ENCODE data around the gene ARFGEF2. TPM values are rescaled to one million over a fixed set of nuclear protein-coding genes. Genes with fewer than 3 reads are reported as not detected.

The ARFGEF2 gene
- total and polyA plus RNA-seq, 2 donors from 2014 or later = 7.4 to 36.9 TPM

DNA sequence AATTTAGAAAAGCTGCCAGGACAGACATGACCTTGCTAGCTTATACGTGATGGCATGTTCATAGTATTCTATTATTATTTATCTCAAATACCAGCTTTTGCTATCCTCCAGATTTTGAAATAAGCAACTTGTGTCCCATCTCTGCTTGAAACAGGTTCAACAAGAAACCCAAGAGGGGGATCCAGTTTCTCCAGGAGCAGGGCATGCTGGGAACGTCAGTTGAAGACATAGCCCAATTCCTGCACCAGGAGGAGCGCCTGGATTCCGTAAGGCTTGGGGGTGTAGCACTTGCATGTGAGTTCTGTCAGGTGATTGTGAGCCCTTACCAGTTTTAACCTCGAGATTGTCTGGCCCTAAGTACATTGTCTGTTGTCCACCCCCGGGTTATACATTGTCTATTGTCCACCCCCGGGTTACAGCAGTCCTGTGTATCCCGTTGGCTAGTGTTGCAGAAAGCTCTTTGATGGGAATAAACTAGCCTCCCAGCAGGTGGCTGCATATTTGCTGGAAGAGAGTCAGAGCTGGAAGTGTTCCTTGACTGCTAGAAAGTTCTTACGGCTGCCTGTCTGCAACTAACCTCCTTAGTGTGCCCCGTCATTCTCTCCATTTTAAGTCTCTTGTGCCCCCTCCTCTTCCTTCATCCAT is 63.2 kb downstream of the ARFGEF2 start:
- peaks cover 0 to 2% (median 0%) of the 10 kb centered on the region in 3 donors for H3K9me3 ChIP-seq (ENCODE audit: control insufficient read depth in 2 of 3, insufficient read depth in 1 of 3, low read length in 3 of 3)
- H3K4me3 ChIP-seq (ENCODE audit: low read length in 3 of 3) = no peak overlapping the region
- peaks cover 0 to 4% (median 0%) of the 10 kb centered on the region in 3 donors for H3K4me1 ChIP-seq (ENCODE audit: control insufficient read depth in 2 of 3, insufficient read depth in 2 of 3, low read depth in 1 of 3, low read length in 3 of 3)
- intact Hi-C loops (cut with DNase I) = no loop called here
- H3K9ac ChIP-seq (ENCODE audit: low read length in 3 of 3) = no peak overlapping the region
- H3K36me3 ChIP-seq (ENCODE audit: control insufficient read depth in 2 of 3, insufficient read depth in 3 of 3, low read length in 3 of 3) = peaks cover 7 to 51% (median 34%) of the 10 kb centered on the region in 3 donors
- DNase-seq = no peak
- no peaks in the 10 kb centered on the region for H3K27me3 ChIP-seq (ENCODE audit: control insufficient read depth, insufficient read depth, low read length)
- TF ChIP-seq, protein P1, sequence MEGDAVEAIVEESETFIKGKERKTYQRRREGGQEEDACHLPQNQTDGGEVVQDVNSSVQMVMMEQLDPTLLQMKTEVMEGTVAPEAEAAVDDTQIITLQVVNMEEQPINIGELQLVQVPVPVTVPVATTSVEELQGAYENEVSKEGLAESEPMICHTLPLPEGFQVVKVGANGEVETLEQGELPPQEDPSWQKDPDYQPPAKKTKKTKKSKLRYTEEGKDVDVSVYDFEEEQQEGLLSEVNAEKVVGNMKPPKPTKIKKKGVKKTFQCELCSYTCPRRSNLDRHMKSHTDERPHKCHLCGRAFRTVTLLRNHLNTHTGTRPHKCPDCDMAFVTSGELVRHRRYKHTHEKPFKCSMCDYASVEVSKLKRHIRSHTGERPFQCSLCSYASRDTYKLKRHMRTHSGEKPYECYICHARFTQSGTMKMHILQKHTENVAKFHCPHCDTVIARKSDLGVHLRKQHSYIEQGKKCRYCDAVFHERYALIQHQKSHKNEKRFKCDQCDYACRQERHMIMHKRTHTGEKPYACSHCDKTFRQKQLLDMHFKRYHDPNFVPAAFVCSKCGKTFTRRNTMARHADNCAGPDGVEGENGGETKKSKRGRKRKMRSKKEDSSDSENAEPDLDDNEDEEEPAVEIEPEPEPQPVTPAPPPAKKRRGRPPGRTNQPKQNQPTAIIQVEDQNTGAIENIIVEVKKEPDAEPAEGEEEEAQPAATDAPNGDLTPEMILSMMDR (IDR thresholded peaks at IDR 0.05; ENCODE audit: borderline replicate concordance, extremely low read depth, insufficient read depth) = no peak
- no peak overlapping the region for H3K27ac ChIP-seq (ENCODE audit: low read depth in 2 of 2, low read length in 2 of 2)
- FAIRE-seq = no peak

DNA sequence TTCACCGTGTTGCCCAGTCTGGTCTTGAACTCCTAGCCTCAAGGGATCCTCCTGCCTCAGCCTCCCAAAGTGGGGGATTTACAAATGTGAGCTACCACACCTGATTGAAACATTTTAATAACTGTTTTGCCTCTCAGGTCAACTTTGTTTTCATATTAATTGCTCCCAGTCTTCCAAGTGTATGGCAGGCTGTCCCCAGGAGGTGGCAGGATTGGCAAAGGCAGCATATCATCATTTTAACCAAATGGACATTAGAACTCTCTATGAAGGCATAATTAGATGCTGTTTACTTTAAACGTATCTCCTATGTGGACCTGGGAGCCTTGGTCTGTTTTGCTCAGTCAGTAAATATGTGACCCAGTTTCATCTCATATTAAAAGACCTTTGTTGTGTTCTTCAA is 65.4 kb downstream of the ARFGEF2 start:
- H3K27ac ChIP-seq (ENCODE audit: low read depth in 2 of 2, low read length in 2 of 2) = no peak overlapping the region

DNA sequence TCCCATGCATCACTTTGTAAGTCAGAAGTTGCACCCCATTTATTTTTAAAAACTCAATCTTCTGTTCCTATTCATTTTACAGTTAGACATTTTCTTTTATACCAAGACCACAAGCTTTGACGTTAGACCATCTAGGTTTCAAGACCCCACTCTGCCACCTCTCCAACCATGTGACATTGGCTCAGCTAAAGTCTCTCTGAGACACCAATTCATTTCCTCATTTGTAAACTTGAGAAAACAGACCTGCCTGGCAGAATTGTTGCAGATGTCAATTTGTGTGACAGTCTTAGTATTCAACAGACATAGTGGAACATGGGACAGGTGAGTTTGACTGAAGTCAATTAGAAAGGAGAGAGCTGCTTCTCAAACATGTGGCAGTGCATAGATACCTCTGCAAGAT is 69.0 kb downstream of the ARFGEF2 start:
- no peak for FAIRE-seq
- Histone ChIP-seq H3K36me3 (ENCODE audit: control insufficient read depth in 2 of 3, insufficient read depth in 3 of 3, low read length in 3 of 3) (peaks cover 13 to 73% (median 48%) of the 10 kb centered on the region in 3 donors), H3K9ac (ENCODE audit: low read length in 3 of 3) (no peak overlapping the region), H3K27me3 (ENCODE audit: control insufficient read depth, insufficient read depth, low read length) (no peaks in the 10 kb centered on the region), H3K27ac (ENCODE audit: low read depth in 2 of 2, low read length in 2 of 2) (no peak overlapping the region), H3K4me3 (ENCODE audit: low read length in 3 of 3) (no peak overlapping the region), H3K4me1 (ENCODE audit: control insufficient read depth in 2 of 3, insufficient read depth in 2 of 3, low read depth in 1 of 3, low read length in 3 of 3) (peaks cover 0 to under 1% (median 0%) of the 10 kb centered on the region in 3 donors), H3K9me3 (ENCODE audit: control insufficient read depth in 2 of 3, insufficient read depth in 1 of 3, low read length in 3 of 3) (no peaks in the 10 kb centered on the region)
- no peak for DNase-seq
- TF ChIP-seq, protein P1 (IDR thresholded peaks at IDR 0.05; ENCODE audit: borderline replicate concordance, extremely low read depth, insufficient read depth) = no peak
- intact Hi-C loops (cut with DNase I) = no loop called here

More for the DNA sequence above, 65.4 kb downstream of the ARFGEF2 start:
- DNase-seq = no peak
- no peak for FAIRE-seq
- H3K4me3 ChIP-seq (ENCODE audit: low read length in 3 of 3) = no peak overlapping the region
- TF ChIP-seq, protein P1 (IDR thresholded peaks at IDR 0.05; ENCODE audit: borderline replicate concordance, extremely low read depth, insufficient read depth) = peak; percentile 40
- peaks cover 0 to 2% (median 0%) of the 10 kb centered on the region in 3 donors for H3K9me3 ChIP-seq (ENCODE audit: control insufficient read depth in 2 of 3, insufficient read depth in 1 of 3, low read length in 3 of 3)
- H3K4me1 ChIP-seq (ENCODE audit: control insufficient read depth in 2 of 3, insufficient read depth in 2 of 3, low read depth in 1 of 3, low read length in 3 of 3) = peaks cover 0 to 4% (median 0%) of the 10 kb centered on the region in 3 donors
- peaks cover 9 to 70% (median 45%) of the 10 kb centered on the region in 3 donors for H3K36me3 ChIP-seq (ENCODE audit: control insufficient read depth in 2 of 3, insufficient read depth in 3 of 3, low read length in 3 of 3)
- intact Hi-C loops (cut with DNase I) = no loop called here
- H3K9ac ChIP-seq (ENCODE audit: low read length in 3 of 3) = no peak overlapping the region
- H3K27me3 ChIP-seq (ENCODE audit: control insufficient read depth, insufficient read depth, low read length) = no peaks in the 10 kb centered on the region
